Left ventricle myocardium inferior (tissue), 1 donor: ENCODE results near the gene LRP1B. TPM values are rescaled to one million over a fixed set of nuclear protein-coding genes. Genes with fewer than 3 reads are reported as not detected.

Source experiments
- DNase-seq: peaks from one replicate; pipeline ENCODE4 v3.0.0-alpha.2; 2020
- H3K27ac ChIP-seq: fragments of 200-600 bp; replicated peaks from 2 replicates; pipeline ENCODE4 v1.8.0; 2021
- H3K27me3 ChIP-seq: fragments of 200-600 bp; 2 replicates; pipeline ENCODE4 v1.8.0; 2021; ENCODE audit warnings: low read depth
- H3K36me3 ChIP-seq: fragments of 200-600 bp; 2 replicates; pipeline ENCODE4 v1.8.0; 2021
- H3K4me1 ChIP-seq: fragments of 200-600 bp; 2 replicates; pipeline ENCODE4 v1.8.0; 2021
- H3K4me3 ChIP-seq: fragments of 200-600 bp; 2 replicates; pipeline ENCODE4 v1.8.0; 2021; ENCODE audit warnings: mild to moderate bottlenecking, moderate library complexity
- H3K9me3 ChIP-seq: fragments of 200-600 bp; replicated peaks from 2 replicates; pipeline ENCODE4 v1.8.0; 2021
- intact Hi-C: fragments of 100-400 bp; cut with micrococcal nuclease; formaldehyde crosslinking; loops from one replicate; pipeline ENCODE4 v1.11.0; 2022
- total RNA-seq: library from RNA; stranded (reverse); fragmentation: NEBNext Ultra II Directional; extraction: Animal tissue kit (Norgen Biotek cat#: 25700); gene quantifications from one replicate; pipeline ENCODE4 v1.2.1, GENCODE V29; 2021
- TF ChIP-seq, protein P1 (sequence below): fragments of 200-600 bp; IDR thresholded peaks from 2 replicates; pipeline ENCODE4 v1.8.0; 2021; ENCODE audit warnings: antibody characterized with exemption, mild to moderate bottlenecking, borderline replicate concordance
- donor health status: DM: no; HTN: yes; CAD: no; lungs with severe emphysema.

LRP1B gene
- total RNA-seq, 1 donor from 2014 or later: 0.08 TPM

DNA sequence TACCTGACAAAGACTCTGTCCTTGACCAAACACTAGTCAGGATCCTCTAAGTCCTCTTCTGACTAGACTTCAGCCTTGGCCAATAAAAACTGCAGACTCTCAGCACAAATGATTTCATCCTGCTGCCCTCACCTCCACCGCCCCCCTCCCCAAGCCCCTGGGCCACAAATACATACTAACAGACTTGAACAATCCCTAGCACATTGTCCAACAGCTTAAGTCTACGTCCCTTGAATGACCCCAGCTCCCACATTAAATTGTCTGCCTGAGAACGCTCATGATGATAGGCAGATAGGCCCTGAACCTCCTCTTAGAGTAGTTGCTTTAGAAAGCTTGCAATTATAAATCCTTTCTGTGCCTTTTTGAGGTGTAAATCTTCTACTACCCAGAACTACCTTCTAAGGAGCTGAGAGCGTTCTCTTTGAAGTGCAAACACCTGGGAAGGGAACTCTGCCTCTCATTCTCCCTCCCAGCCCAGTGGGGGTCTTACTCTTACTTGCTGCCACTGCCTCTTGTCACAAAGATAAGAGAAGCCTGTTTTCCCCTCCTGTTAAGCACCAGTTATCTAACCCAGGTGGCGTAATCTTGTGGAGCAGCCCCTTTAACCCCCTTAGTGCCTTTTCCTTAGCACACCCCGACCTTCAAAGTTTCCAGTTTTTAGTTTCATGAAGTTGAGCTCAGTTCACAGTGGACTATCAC, 1225.6 kb downstream of the LRP1B start:
- Histone ChIP-seq H3K36me3 (no peaks in the 10 kb centered on the region), H3K9me3 (no peaks in the 10 kb centered on the region), H3K27me3 (no peaks in the 10 kb centered on the region), H3K4me3 (no peak overlapping the region), H3K4me1 (peaks cover 2% of the 10 kb centered on the region), H3K27ac (no peak overlapping the region)
- intact Hi-C loops: no loop called here
- no peak for DNase-seq
- TF ChIP-seq, protein P1, sequence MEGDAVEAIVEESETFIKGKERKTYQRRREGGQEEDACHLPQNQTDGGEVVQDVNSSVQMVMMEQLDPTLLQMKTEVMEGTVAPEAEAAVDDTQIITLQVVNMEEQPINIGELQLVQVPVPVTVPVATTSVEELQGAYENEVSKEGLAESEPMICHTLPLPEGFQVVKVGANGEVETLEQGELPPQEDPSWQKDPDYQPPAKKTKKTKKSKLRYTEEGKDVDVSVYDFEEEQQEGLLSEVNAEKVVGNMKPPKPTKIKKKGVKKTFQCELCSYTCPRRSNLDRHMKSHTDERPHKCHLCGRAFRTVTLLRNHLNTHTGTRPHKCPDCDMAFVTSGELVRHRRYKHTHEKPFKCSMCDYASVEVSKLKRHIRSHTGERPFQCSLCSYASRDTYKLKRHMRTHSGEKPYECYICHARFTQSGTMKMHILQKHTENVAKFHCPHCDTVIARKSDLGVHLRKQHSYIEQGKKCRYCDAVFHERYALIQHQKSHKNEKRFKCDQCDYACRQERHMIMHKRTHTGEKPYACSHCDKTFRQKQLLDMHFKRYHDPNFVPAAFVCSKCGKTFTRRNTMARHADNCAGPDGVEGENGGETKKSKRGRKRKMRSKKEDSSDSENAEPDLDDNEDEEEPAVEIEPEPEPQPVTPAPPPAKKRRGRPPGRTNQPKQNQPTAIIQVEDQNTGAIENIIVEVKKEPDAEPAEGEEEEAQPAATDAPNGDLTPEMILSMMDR: no peak

GRCh38 chr2:140895378-140895777, 1235.4 kb downstream of the LRP1B start:
- intact Hi-C loops: no loop called here
- Histone ChIP-seq H3K9me3 (no peaks in the 10 kb centered on the region), H3K4me1 (no peaks in the 10 kb centered on the region), H3K27ac (no peak overlapping the region), H3K4me3 (no peak overlapping the region), H3K36me3 (no peaks in the 10 kb centered on the region), H3K27me3 (no peaks in the 10 kb centered on the region)
- DNase-seq: no peak
- TF ChIP-seq, protein P1: no peak

- intact Hi-C loops: no loop called here
- Histone ChIP-seq H3K4me1 (no peaks in the 10 kb centered on the region), H3K4me3 (no peak overlapping the region), H3K9me3 (no peaks in the 10 kb centered on the region), H3K36me3 (no peaks in the 10 kb centered on the region), H3K27me3 (no peaks in the 10 kb centered on the region), H3K27ac (no peak overlapping the region)
- TF ChIP-seq, protein P1: no peak
- DNase-seq: no peak
Measured at GRCh38 chr2:140893685-140894084, 1237.1 kb downstream of the LRP1B start.

DNA sequence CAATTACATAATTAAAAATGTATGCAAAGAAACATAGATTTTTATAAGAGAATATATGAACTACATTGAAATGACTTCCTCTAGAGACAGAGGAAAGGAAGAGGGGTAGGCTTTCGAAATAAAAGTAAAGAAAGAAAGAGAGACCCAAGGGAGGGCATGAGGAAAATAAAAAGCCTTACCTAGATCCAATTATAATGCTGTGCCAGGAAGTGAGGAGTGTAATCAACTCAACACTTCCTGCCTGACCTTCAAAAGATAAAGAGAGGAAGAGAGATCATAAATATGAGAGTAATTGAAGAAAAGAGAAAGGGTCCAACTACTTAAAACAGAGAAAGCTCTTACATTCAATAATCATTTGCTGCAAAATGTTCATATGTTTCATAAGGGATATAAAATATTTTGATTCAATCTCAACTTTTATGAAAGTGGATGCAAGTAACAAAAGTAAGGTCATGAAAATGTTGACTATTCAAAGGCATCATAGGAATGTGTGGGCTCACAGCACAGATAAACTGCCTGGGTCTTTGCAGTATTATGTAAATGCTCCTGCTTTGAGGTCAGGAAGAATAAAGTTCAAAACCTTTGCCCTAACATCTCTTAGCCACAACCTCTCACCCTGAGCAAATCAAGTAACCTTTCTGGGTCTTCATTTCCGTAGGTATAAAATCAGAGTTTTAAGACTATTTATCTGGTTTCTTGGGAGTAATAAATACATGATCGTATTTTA, 1237.7 kb downstream of the LRP1B start:
- no peak for DNase-seq
- H3K4me3 ChIP-seq: no peak overlapping the region
- TF ChIP-seq, protein P1: no peak
- H3K27me3 ChIP-seq: no peaks in the 10 kb centered on the region
- H3K36me3 ChIP-seq: no peaks in the 10 kb centered on the region
- no peaks in the 10 kb centered on the region for H3K4me1 ChIP-seq
- H3K27ac ChIP-seq: no peak overlapping the region
- intact Hi-C loops: no loop called here
- H3K9me3 ChIP-seq: no peaks in the 10 kb centered on the region

DNA sequence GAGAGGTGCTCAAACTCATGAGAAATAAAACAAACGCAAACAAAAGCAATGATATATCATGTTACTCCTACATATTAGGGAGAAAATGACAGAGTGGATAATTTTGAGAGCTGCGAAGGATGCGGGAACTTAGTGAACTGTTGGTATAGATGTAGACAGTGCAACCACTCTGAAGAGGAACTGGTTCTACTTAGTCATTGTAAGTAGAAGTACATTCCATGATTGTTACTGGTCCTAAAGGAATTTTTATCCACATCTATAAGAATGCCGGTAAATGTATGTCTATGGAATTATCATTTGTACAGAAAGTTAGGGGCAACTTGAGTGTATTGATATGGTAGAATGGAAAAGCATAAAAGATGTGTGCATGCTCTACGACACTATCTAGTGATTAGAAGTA, 1238.4 kb downstream of the LRP1B start:
- H3K4me1 ChIP-seq: no peaks in the 10 kb centered on the region
- H3K27ac ChIP-seq: no peak overlapping the region
- H3K27me3 ChIP-seq: no peaks in the 10 kb centered on the region
- no peak for DNase-seq
- no peaks in the 10 kb centered on the region for H3K36me3 ChIP-seq
- H3K9me3 ChIP-seq: no peaks in the 10 kb centered on the region
- intact Hi-C loops: no loop called here
- H3K4me3 ChIP-seq: no peak overlapping the region
- TF ChIP-seq, protein P1: no peak
